Nephron progenitor cell (in vitro differentiated cells): ENCODE results near the gene AADAC.
A peak's percentile ranks its signal among the peaks of the same experiment; 100 is the strongest.
"Not testable (repeated sequence)": the region's sequence is repeated elsewhere in the genome, so short reads cannot be mapped to it uniquely, and the experiment has no call there.

ENCODE experiments used
- DNase-seq: peaks from one replicate; pipeline ENCODE4 v3.0.0; 2021
- H3K27ac Mint-ChIP-seq: 2 replicates; pipeline ENCODE4 v1.8.0; 2021; ENCODE audit warnings: mild to moderate bottlenecking, moderate library complexity, mixed read lengths
- H3K27me3 Mint-ChIP-seq: 2 replicates; pipeline ENCODE4 v1.8.0; 2021; ENCODE audit warnings: mild to moderate bottlenecking, low read depth, mixed read lengths; ENCODE audit not compliant: poor library complexity
- H3K36me3 Mint-ChIP-seq: 2 replicates; pipeline ENCODE4 v1.8.0; 2021; ENCODE audit warnings: low read depth, mixed read lengths
- H3K4me1 Mint-ChIP-seq: 2 replicates; pipeline ENCODE4 v1.8.0; 2021; ENCODE audit warnings: mixed read lengths
- H3K4me3 Mint-ChIP-seq: 2 replicates; pipeline ENCODE4 v1.8.0; 2021; ENCODE audit warnings: mild to moderate bottlenecking, moderate library complexity, mixed read lengths
- H3K9me3 Mint-ChIP-seq: 2 replicates; pipeline ENCODE4 v1.8.0; 2021; ENCODE audit warnings: mild to moderate bottlenecking, moderate library complexity, mixed read lengths
- CTCF ChIP-seq: fragments of 200-600 bp; sonication (generic); IDR thresholded peaks from 2 replicates; pipeline ENCODE4 v1.5.0; 2021; ENCODE audit warnings: antibody characterized with exemption

Gene AADAC, protein sequence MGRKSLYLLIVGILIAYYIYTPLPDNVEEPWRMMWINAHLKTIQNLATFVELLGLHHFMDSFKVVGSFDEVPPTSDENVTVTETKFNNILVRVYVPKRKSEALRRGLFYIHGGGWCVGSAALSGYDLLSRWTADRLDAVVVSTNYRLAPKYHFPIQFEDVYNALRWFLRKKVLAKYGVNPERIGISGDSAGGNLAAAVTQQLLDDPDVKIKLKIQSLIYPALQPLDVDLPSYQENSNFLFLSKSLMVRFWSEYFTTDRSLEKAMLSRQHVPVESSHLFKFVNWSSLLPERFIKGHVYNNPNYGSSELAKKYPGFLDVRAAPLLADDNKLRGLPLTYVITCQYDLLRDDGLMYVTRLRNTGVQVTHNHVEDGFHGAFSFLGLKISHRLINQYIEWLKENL

GRCh38 chr3:151813799-151814198 lies at the start of gene AADAC:
Gene AADAC (plus strand): TSS chr3:151814116. CDS start chr3:151814163, 47 bp downstream.
- no peak for TF ChIP-seq CTCF
- H3K9me3 Mint-ChIP-seq = no peaks in the 10 kb centered on the region
- H3K27me3 Mint-ChIP-seq = no peaks in the 10 kb centered on the region
- DNase-seq = no peak
- peaks cover 18% of the 10 kb centered on the region for H3K4me1 Mint-ChIP-seq
- H3K36me3 Mint-ChIP-seq = no peaks in the 10 kb centered on the region
- H3K4me3 Mint-ChIP-seq = no peak within 1 kb of the TSS
- no peak within 1 kb of the TSS for H3K27ac Mint-ChIP-seq

DNA sequence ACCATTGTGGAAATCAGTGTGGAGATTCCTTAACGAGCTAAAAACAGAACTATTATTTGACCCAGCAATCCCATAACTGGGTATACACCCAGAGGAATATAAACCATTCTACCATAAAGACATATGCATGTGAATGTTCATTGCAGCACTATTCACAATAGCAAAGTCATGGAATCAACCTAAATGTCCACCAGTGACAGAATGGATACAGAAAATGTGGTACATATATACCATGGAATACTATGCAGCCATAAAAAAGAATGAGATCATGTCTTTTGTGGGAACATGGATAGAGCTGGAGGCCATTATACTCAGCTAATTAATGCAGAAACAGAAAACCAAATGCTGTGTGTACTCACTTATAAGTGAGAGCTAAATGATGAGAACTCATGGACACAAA lies 49.2 kb upstream of the AADAC start:
- H3K4me1 Mint-ChIP-seq, H3K27ac Mint-ChIP-seq, H3K9me3 Mint-ChIP-seq, H3K4me3 Mint-ChIP-seq, H3K27me3 Mint-ChIP-seq, H3K36me3 Mint-ChIP-seq, DNase-seq: not testable (repeated sequence)

GRCh38 chr3:151765685-151766084 lies 48.2 kb upstream of the AADAC start:
- H3K27ac Mint-ChIP-seq = no peak overlapping the region
- no peak overlapping the region for H3K4me3 Mint-ChIP-seq
- no peaks in the 10 kb centered on the region for H3K9me3 Mint-ChIP-seq
- H3K4me1 Mint-ChIP-seq = peaks cover 5% of the 10 kb centered on the region
- TF ChIP-seq CTCF = no peak
- H3K27me3 Mint-ChIP-seq = no peaks in the 10 kb centered on the region
- no peak for DNase-seq
- no peaks in the 10 kb centered on the region for H3K36me3 Mint-ChIP-seq

- Mint-ChIP-seq H3K27ac (no peak overlapping the region), H3K4me3 (no peak overlapping the region), H3K9me3 (no peaks in the 10 kb centered on the region), H3K36me3 (no peaks in the 10 kb centered on the region), H3K4me1 (peaks cover 5% of the 10 kb centered on the region), H3K27me3 (no peaks in the 10 kb centered on the region)
- no peak for TF ChIP-seq CTCF
- DNase-seq = no peak
These were observed 47.5 kb upstream of the AADAC start for GRCh38 chr3:151766454-151766853.

GRCh38 chr3:151768393-151768930 lies 45.5 kb upstream of the AADAC start:
- peaks cover 5% of the 10 kb centered on the region for H3K4me1 Mint-ChIP-seq
- H3K27me3 Mint-ChIP-seq = no peaks in the 10 kb centered on the region
- TF ChIP-seq CTCF = no peak
- H3K4me3 Mint-ChIP-seq = no peak overlapping the region
- DNase-seq = no peak
- peak overlapping the region; percentile 26 for H3K27ac Mint-ChIP-seq
- H3K9me3 Mint-ChIP-seq = no peaks in the 10 kb centered on the region
- no peaks in the 10 kb centered on the region for H3K36me3 Mint-ChIP-seq

DNA sequence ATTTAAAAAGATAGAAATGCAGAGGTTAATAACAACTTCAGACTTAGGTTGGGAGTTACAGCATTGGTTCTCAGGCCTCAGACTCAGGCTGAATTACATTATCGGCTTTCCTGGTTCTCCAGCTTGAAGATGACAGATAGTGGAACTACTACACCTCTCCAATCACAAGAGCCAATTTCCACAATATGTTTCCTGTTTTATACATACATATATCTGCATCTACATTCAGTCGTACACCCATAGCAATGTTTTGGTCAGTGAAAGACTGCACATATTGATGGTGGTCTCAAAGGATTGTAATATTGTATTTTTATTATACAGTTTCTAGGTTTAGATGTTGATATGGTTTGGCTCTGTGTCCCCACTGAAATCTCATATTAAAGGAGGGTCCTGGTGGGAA lies 44.7 kb upstream of the AADAC start:
- Mint-ChIP-seq H3K4me3 (no peak overlapping the region), H3K4me1 (peaks cover 5% of the 10 kb centered on the region), H3K36me3 (no peaks in the 10 kb centered on the region), H3K9me3 (no peaks in the 10 kb centered on the region), H3K27ac (no peak overlapping the region), H3K27me3 (no peaks in the 10 kb centered on the region)
- TF ChIP-seq CTCF = no peak
- DNase-seq = no peak
